HepG2 (cell line): ENCODE data around the gene BTN1A1. TPM values are rescaled to one million over a fixed set of nuclear protein-coding genes. Genes with fewer than 3 reads are reported as not detected.
A peak's percentile ranks its signal among the peaks of the same experiment; 100 is the strongest.

Experiments used
- BCLAF1 ChIP-seq: fragments of 450-650 bp; IDR thresholded peaks from 2 replicates; pipeline ENCODE4 v1.6.1; 2017; ENCODE audit warnings: mild to moderate bottlenecking
- CC2D1A ChIP-seq: sonication (generic); formaldehyde crosslinking; IDR thresholded peaks from 2 replicates; pipeline ENCODE4 v1.8.1; 2023; ENCODE audit warnings: mild to moderate bottlenecking, missing genetic modification reagents
- FOXA3 ChIP-seq: IDR thresholded peaks from 2 replicates; pipeline ENCODE4 v1.6.1; 2016; ENCODE audit warnings: missing genetic modification reagents, missing compliant biosample characterization
- GFI1 ChIP-seq: sonication (generic); formaldehyde crosslinking; IDR thresholded peaks from 2 replicates; pipeline ENCODE4 v1.5.0; 2020; ENCODE audit warnings: missing genetic modification reagents, mild to moderate bottlenecking, borderline replicate concordance
- HNF1B ChIP-seq: sonication (generic); formaldehyde crosslinking; IDR thresholded peaks from 2 replicates; pipeline ENCODE4 v1.5.1; 2020; ENCODE audit warnings: mild to moderate bottlenecking, moderate library complexity, missing genetic modification reagents
- HOXA5 ChIP-seq: sonication (generic); formaldehyde crosslinking; IDR thresholded peaks from 2 replicates; pipeline ENCODE4 v1.4.0; 2020; ENCODE audit warnings: missing genetic modification reagents
- KLF11 ChIP-seq: IDR thresholded peaks from 2 replicates; pipeline ENCODE4 v1.6.1; 2016; ENCODE audit warnings: missing compliant biosample characterization
- KLF16 ChIP-seq, 2 experiments: sonication (generic) in 1 of 2; formaldehyde crosslinking in 1 of 2; IDR thresholded peaks; 2 replicates each; pipeline versions ENCODE4 v1.6.1 to v1.8.0; 2016 to 2023; ENCODE audit warnings: missing genetic modification reagents in 2 of 2, missing compliant biosample characterization in 1 of 2
- NCOA2 ChIP-seq: sonication (generic); formaldehyde crosslinking; IDR thresholded peaks from 2 replicates; pipeline ENCODE4 v1.8.0; 2022; ENCODE audit warnings: inconsistent platforms
- NFKB2 ChIP-seq: sonication (generic); formaldehyde crosslinking; IDR thresholded peaks from 2 replicates; pipeline ENCODE4 v1.4.0; 2020; ENCODE audit warnings: missing genetic modification reagents, borderline replicate concordance
- NFYB ChIP-seq: sonication (generic); formaldehyde crosslinking; IDR thresholded peaks from 2 replicates; pipeline ENCODE4 v1.4.0; 2020; ENCODE audit warnings: missing genetic modification reagents
- PAWR ChIP-seq: sonication (generic); formaldehyde crosslinking; IDR thresholded peaks from 2 replicates; pipeline ENCODE4 v1.4.0; 2020; ENCODE audit warnings: missing genetic modification reagents, mild to moderate bottlenecking, borderline replicate concordance
- REL ChIP-seq: sonication (generic); formaldehyde crosslinking; conservative IDR thresholded peaks from 2 replicates; pipeline ENCODE4 v1.8.0; 2022; ENCODE audit warnings: mild to moderate bottlenecking, missing genetic modification reagents, moderate library complexity
- SALL1 ChIP-seq: sonication (generic); formaldehyde crosslinking; IDR thresholded peaks from 2 replicates; pipeline ENCODE4 v1.8.0; 2022; ENCODE audit warnings: mild to moderate bottlenecking, missing genetic modification reagents
- SOX6 ChIP-seq, 2 experiments: fragments of 450-650 bp in 1 of 2; sonication (generic) in 1 of 2; formaldehyde crosslinking in 1 of 2; IDR thresholded peaks; 2 replicates each; pipeline versions ENCODE4 v1.4.0 to v1.6.1; 2017 to 2020; ENCODE audit warnings: antibody characterized with exemption in 1 of 2, mild to moderate bottlenecking in 1 of 2, missing genetic modification reagents in 1 of 2
- THAP11 ChIP-seq: IDR thresholded peaks from 2 replicates; pipeline ENCODE4 v1.6.1; 2016; ENCODE audit warnings: missing biosample characterization, missing genetic modification reagents
- ZBTB26 ChIP-seq: IDR thresholded peaks from 2 replicates; pipeline ENCODE4 v1.6.1; 2016; ENCODE audit warnings: missing compliant biosample characterization, missing genetic modification reagents, borderline replicate concordance
- ZBTB7B ChIP-seq: sonication (generic); formaldehyde crosslinking; IDR thresholded peaks from 2 replicates; pipeline ENCODE4 v1.4.0; 2020; ENCODE audit warnings: missing genetic modification reagents
- ZNF263 ChIP-seq: sonication (generic); formaldehyde crosslinking; IDR thresholded peaks from 2 replicates; pipeline ENCODE4 v1.4.0; 2020; ENCODE audit warnings: missing genetic modification reagents
- ZNF331 ChIP-seq: sonication (generic); formaldehyde crosslinking; IDR thresholded peaks from 2 replicates; pipeline ENCODE4 v1.4.0; 2020; ENCODE audit warnings: missing genetic modification reagents
- ZNF337 ChIP-seq: sonication (generic); formaldehyde crosslinking; IDR thresholded peaks from 2 replicates; pipeline ENCODE4 v1.5.1; 2020; ENCODE audit warnings: missing genetic modification reagents, low read depth, mild to moderate bottlenecking, borderline replicate concordance
- ZNF383 ChIP-seq: sonication (generic); formaldehyde crosslinking; IDR thresholded peaks from 2 replicates; pipeline ENCODE4 v1.4.0; 2020; ENCODE audit warnings: missing genetic modification reagents, mild to moderate bottlenecking, borderline replicate concordance
- ZNF451 ChIP-seq: sonication (generic); formaldehyde crosslinking; IDR thresholded peaks from 2 replicates; pipeline ENCODE4 v1.5.0; 2020; ENCODE audit warnings: mild to moderate bottlenecking, missing genetic modification reagents
- ZNF660 ChIP-seq: sonication (generic); formaldehyde crosslinking; IDR thresholded peaks from 2 replicates; pipeline ENCODE4 v1.5.1; 2020; ENCODE audit warnings: mild to moderate bottlenecking, low read depth, missing genetic modification reagents, borderline replicate concordance
- ZNF766 ChIP-seq: sonication (generic); formaldehyde crosslinking; IDR thresholded peaks from 2 replicates; pipeline ENCODE4 v1.5.0; 2020; ENCODE audit warnings: missing genetic modification reagents, borderline replicate concordance
- polyA plus RNA-seq, 8 experiments: library from polyadenylated mRNA; depleted of rRNA in 3 of 8; stranded (reverse) in 7 of 8; unstranded in 1 of 8; fragments of >200 nt; fragmentation: Illumina TruSeq in 4 of 8; extraction: Trizol in 4 of 8; gene quantifications; 2 replicates each; pipeline versions ENCODE4 v1.2.1 to v1.2.3, GENCODE V29; 2011 to 2016; ENCODE audit warnings: low read depth in 4 of 8, missing spikeins in 1 of 8, mixed read lengths in 1 of 8; ENCODE audit not compliant: insufficient read depth in 1 of 8
- total RNA-seq, 5 experiments: library from RNA; depleted of rRNA; stranded (reverse); fragments of >200 nt; fragmentation: Illumina TruSeq; extraction: Trizol; gene quantifications; 2 replicates each; pipeline ENCODE4 v1.2.3, GENCODE V29; 2016; ENCODE audit warnings: low read depth in 1 of 5

BTN1A1 gene
- total and polyA plus RNA-seq, 2 of the 13 experiments (the other 11 are each of a cell fraction or from before 2014, with no cell fraction given): 0.04 TPM; not detected in 1

GRCh38 chr6:26554697-26555504 is 54.8 kb downstream of the BTN1A1 start (continued):
- TF ChIP-seq BCLAF1 (no peak), NCOA2 (CRISPR knock-in tag) (0 out of 2 replicates have a peak, but pooled peaks have one; percentile 11), FOXA3 (peak; percentile 10; the same call in 1 of the 2 replicates), CC2D1A (no peak), HOXA5 (CRISPR knock-in tag) (0 out of 2 replicates have a peak, but pooled peaks have one; percentile 21), ZBTB26 (no peak), KLF11 (no peak), ZNF331 (0 out of 2 replicates have a peak, but pooled peaks have one; percentile 65), GFI1 (CRISPR knock-in tag) (no peak), ZBTB7B (CRISPR knock-in tag) (0 out of 2 replicates have a peak, but pooled peaks have one; percentile 25), PAWR (peak; percentile 9; the same call in 1 of the 2 replicates), ZNF263 (CRISPR knock-in tag) (no peak), ZNF766 (CRISPR knock-in tag) (no peak), ZNF660 (CRISPR knock-in tag) (no peak), HNF1B (CRISPR knock-in tag) (0 out of 2 replicates have a peak, but pooled peaks have one; percentile 34), REL (CRISPR knock-in tag) (no peak), ZNF337 (no peak), SOX6 (IDR thresholded peaks at IDR 0.05) (no peak), SOX6 (CRISPR knock-in tag; IDR thresholded peaks at IDR 0.05) (peak; percentile 54), ZNF383 (no peak), NFYB (CRISPR knock-in tag) (no peak), ZNF451 (CRISPR knock-in tag) (no peak), THAP11 (CRISPR knock-in tag) (peak; percentile 6; the same call in 1 of the 2 replicates), SALL1 (CRISPR knock-in tag) (peak; percentile 56; the same call in 1 of the 2 replicates), KLF16 (CRISPR knock-in tag; IDR thresholded peaks at IDR 0.05) (peak in 1 of 2 experiments; percentile 62; a peak in 1 of 4 replicates), NFKB2 (CRISPR knock-in tag) (no peak)
